Pulmonary artery endothelial cell (primary cell): ENCODE results near the gene CDC45. TPM values are rescaled to one million over a fixed set of nuclear protein-coding genes. Genes with fewer than 3 reads are reported as not detected.

Experiments used
- DNase-seq: peaks from one replicate; pipeline ENCODE4 v3.0.0-alpha.2; 2011; ENCODE audit warnings: low read depth, low spot score
- total RNA-seq: library from RNA; depleted of rRNA; stranded (reverse); fragments of >200 nt; gene quantifications from 2 replicates; pipeline ENCODE4 v1.2.3, GENCODE V29; 2014

CDC45 gene
- total RNA-seq, 1 donor from 2014 or later: 30.7 TPM

GRCh38 chr22:19556963-19557545, 77.3 kb downstream of the CDC45 start:
- DNase-seq: no peak

- no peak for DNase-seq
These were observed 79.6 kb downstream of the CDC45 start for GRCh38 chr22:19559324-19559811.

- DNase-seq: no peak
These were observed 80.2 kb downstream of the CDC45 start for GRCh38 chr22:19559956-19560355.

- DNase-seq: peak; percentile 84
These were observed 85.9 kb downstream of the CDC45 start for GRCh38 chr22:19565382-19566278.

- DNase-seq: no peak
These were observed 86.8 kb downstream of the CDC45 start for GRCh38 chr22:19566279-19567156.

- DNase-seq: no peak
These were observed 87.7 kb downstream of the CDC45 start for GRCh38 chr22:19567157-19568009.

- no peak for DNase-seq
These were observed 88.9 kb downstream of the CDC45 start for GRCh38 chr22:19568337-19569275.

GRCh38 chr22:19569276-19569640, 89.5 kb downstream of the CDC45 start:
- DNase-seq: no peak

GRCh38 chr22:19569976-19570375, 90.3 kb downstream of the CDC45 start:
- DNase-seq: no peak

Other genes starting within 250 kb of the CDC45 start
- gene CLTCL1, start 188.2 kb upstream of the CDC45 start, total RNA-seq: 4.4 and 6.2 TPM in 2 replicates
- 22.8 and 26.1 TPM in 2 replicates for gene HIRA, start 48.2 kb upstream of the CDC45 start, total RNA-seq
- gene MRPL40, start 47.4 kb upstream of the CDC45 start, total RNA-seq: 41.2 and 45.6 TPM in 2 replicates
- 21.4 and 25.3 TPM in 2 replicates for gene C22orf39, start 32.2 kb upstream of the CDC45 start, total RNA-seq
- gene UFD1, start 727 bp upstream of the CDC45 start, total RNA-seq: 166 and 168 TPM in 2 replicates
- gene CLDN5, start 44.5 kb downstream of the CDC45 start, total RNA-seq: 360 and 491 TPM in 2 replicates
- gene SEPTIN5, start 234.6 kb downstream of the CDC45 start, total RNA-seq: 11.1 and 11.8 TPM in 2 replicates
- 0.79 and 1.1 TPM in 2 replicates for gene GP1BB, start 243.6 kb downstream of the CDC45 start, total RNA-seq